ENCODE results near the gene AQP1. TPM values are rescaled to one million over a fixed set of nuclear protein-coding genes. Genes with fewer than 3 reads are reported as not detected.

Gene AQP1
- polyA plus RNA-seq, 1 experiment, result 3.9 TPM

- Histone ChIP-seq H3K4me3 (ENCODE audit: low read depth, low read length) (no peak overlapping the region), H3K27me3 (ENCODE audit: control insufficient read depth, insufficient read depth, low read length) (no peaks in the 10 kb centered on the region), H3K36me3 (ENCODE audit: control insufficient read depth, insufficient read depth, low read length) (no peaks in the 10 kb centered on the region)
- POLR2A ChIA-PET, result no interaction called here
- no peak for DNase-seq (ENCODE audit: low read depth)
- TF ChIP-seq CTCF (IDR thresholded peaks at IDR 0.05; ENCODE audit: insufficient read depth, low read depth, low read length), result no peak
- CTCF ChIA-PET, result interaction anchor here (0.9 kb wide), 1 partner anchor 17 kb away, joined by 3 read pairs; no protein-coding TSS in a partner anchor
These were observed 6.3 kb upstream of the AQP1 start for GRCh38 chr7:30905078-30906012.

- Histone ChIP-seq H3K4me3 (ENCODE audit: low read depth, low read length) (no peak overlapping the region), H3K27me3 (ENCODE audit: control insufficient read depth, insufficient read depth, low read length) (no peaks in the 10 kb centered on the region), H3K36me3 (ENCODE audit: control insufficient read depth, insufficient read depth, low read length) (no peaks in the 10 kb centered on the region)
- no peak for TF ChIP-seq CTCF (IDR thresholded peaks at IDR 0.05; ENCODE audit: insufficient read depth, low read depth, low read length)
- POLR2A ChIA-PET, result no interaction called here
- CTCF ChIA-PET, result interaction anchor here (0.9 to 1.1 kb wide), 2 partner anchors 17 to 106 kb away, joined by 3 read pairs; no protein-coding TSS in a partner anchor
- no peak for DNase-seq (ENCODE audit: low read depth)
These were observed 5.6 kb upstream of the AQP1 start for GRCh38 chr7:30906014-30906413.

GRCh38 chr7:30906515-30907240, 5.0 kb upstream of the AQP1 start:
- Histone ChIP-seq H3K4me3 (ENCODE audit: low read depth, low read length) (no peak overlapping the region), H3K27me3 (ENCODE audit: control insufficient read depth, insufficient read depth, low read length) (no peaks in the 10 kb centered on the region), H3K36me3 (ENCODE audit: control insufficient read depth, insufficient read depth, low read length) (no peaks in the 10 kb centered on the region)
- ChIA-PET POLR2A (no interaction called here), CTCF (interaction anchor here (1.1 to 2.1 kb wide), 2 partner anchors 32 to 107 kb away, joined by 3 to 6 read pairs; no protein-coding TSS in a partner anchor)
- TF ChIP-seq CTCF (IDR thresholded peaks at IDR 0.05; ENCODE audit: insufficient read depth, low read depth, low read length), result no peak
- no peak for DNase-seq (ENCODE audit: low read depth)

GRCh38 chr7:30907527-30908267, 4.0 kb upstream of the AQP1 start:
- no peak for TF ChIP-seq CTCF (IDR thresholded peaks at IDR 0.05; ENCODE audit: insufficient read depth, low read depth, low read length)
- DNase-seq (ENCODE audit: low read depth), result no peak
- no peaks in the 10 kb centered on the region; the same call in 1 of the 2 replicates for H3K27me3 ChIP-seq (ENCODE audit: control insufficient read depth, insufficient read depth, low read length)
- H3K4me3 ChIP-seq (ENCODE audit: low read depth, low read length), result no peak overlapping the region
- POLR2A ChIA-PET, result no interaction called here
- CTCF ChIA-PET, result interaction anchor here (0.7 to 2.1 kb wide), 2 partner anchors 22 to 31 kb away, joined by 3 to 6 read pairs; no protein-coding TSS in a partner anchor
- no peaks in the 10 kb centered on the region for H3K36me3 ChIP-seq (ENCODE audit: control insufficient read depth, insufficient read depth, low read length)
